NT2/D1 (cell line): ENCODE data around the gene THBD.
A peak's percentile ranks its signal among the peaks of the same experiment; 100 is the strongest.

Source experiments
- DNase-seq: peaks from one replicate; pipeline ENCODE4 v3.0.0-alpha.2; 2011; ENCODE audit warnings: low read depth, low spot score
- H3K27me3 ChIP-seq: 2 replicates; pipeline ENCODE4 v1.6.0; 2011; ENCODE audit warnings: mild to moderate bottlenecking; ENCODE audit not compliant: insufficient read length, insufficient read depth
- H3K36me3 ChIP-seq: 2 replicates; pipeline ENCODE4 v1.6.1; 2011; ENCODE audit warnings: mild to moderate bottlenecking, low read length, mixed read lengths; ENCODE audit not compliant: insufficient read depth, insufficient read length
- H3K4me1 ChIP-seq: 2 replicates; pipeline ENCODE4 v1.5.1; 2011; ENCODE audit not compliant: insufficient read depth, insufficient read length
- H3K4me3 ChIP-seq: 2 replicates; pipeline ENCODE4 v1.5.1; 2011; ENCODE audit warnings: low read depth; ENCODE audit not compliant: insufficient read length
- H3K9ac ChIP-seq: 2 replicates; pipeline ENCODE4 v1.6.0; 2011; ENCODE audit warnings: low read depth; ENCODE audit not compliant: insufficient read length
- H3K9me3 ChIP-seq: 2 replicates; pipeline ENCODE4 v1.5.1; 2011; ENCODE audit warnings: mild to moderate bottlenecking, low read length; ENCODE audit not compliant: insufficient read depth
- SUZ12 ChIP-seq: IDR thresholded peaks from 2 replicates; pipeline ENCODE4 v1.6.1; 2011; ENCODE audit not compliant: insufficient read length, insufficient read depth; ENCODE audit errors: extremely low read depth
- YY1 ChIP-seq: IDR thresholded peaks from 2 replicates; pipeline ENCODE4 v1.6.1; 2011; ENCODE audit not compliant: insufficient read length, insufficient read depth
- ZNF274 ChIP-seq: IDR thresholded peaks from 2 replicates; pipeline ENCODE4 v1.6.1; 2011; ENCODE audit warnings: mild to moderate bottlenecking, low read depth, low read length

Gene THBD, protein sequence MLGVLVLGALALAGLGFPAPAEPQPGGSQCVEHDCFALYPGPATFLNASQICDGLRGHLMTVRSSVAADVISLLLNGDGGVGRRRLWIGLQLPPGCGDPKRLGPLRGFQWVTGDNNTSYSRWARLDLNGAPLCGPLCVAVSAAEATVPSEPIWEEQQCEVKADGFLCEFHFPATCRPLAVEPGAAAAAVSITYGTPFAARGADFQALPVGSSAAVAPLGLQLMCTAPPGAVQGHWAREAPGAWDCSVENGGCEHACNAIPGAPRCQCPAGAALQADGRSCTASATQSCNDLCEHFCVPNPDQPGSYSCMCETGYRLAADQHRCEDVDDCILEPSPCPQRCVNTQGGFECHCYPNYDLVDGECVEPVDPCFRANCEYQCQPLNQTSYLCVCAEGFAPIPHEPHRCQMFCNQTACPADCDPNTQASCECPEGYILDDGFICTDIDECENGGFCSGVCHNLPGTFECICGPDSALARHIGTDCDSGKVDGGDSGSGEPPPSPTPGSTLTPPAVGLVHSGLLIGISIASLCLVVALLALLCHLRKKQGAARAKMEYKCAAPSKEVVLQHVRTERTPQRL

DNA sequence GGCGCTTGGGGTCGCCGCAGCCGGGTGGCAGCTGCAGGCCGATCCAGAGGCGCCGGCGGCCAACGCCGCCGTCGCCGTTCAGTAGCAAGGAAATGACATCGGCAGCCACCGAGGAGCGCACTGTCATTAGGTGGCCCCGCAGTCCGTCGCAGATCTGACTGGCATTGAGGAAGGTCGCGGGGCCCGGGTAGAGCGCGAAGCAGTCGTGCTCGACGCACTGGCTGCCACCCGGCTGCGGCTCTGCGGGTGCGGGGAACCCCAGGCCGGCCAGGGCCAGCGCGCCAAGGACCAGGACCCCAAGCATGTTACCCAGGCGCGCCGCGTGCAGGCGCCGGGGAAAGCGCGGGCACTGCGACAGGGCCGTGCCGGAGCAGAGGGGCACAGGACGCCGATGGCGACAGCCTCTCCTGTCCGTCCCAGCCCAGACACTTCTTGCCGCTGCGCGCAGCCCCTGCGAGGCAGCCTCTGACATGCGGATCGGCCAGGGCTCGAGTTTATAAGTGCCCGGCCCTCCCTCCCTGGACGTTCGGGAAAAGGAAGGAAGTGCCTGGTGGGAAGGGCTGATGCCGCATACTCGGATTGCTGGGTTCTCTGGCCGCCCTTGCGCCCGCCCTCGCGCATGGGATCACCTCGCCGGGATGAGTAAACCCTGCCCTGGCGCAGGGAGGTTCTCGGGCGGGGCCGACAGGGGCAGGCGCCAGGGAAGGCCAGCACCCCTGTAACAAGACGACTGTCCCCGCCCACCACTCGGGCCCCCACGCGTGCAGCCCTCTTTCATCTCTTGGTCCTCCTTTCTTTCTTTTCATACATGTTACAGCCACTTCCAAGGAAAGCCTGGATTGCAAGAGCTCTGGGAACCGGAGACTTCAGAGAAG is at the start of gene THBD:
Gene THBD (minus strand): TSS at position 472 of the 875 bp plus-strand sequence. CDS start 168 bp downstream, at position 304.
- peak within 1 kb of the TSS; percentile 26 for H3K4me3 ChIP-seq

DNA sequence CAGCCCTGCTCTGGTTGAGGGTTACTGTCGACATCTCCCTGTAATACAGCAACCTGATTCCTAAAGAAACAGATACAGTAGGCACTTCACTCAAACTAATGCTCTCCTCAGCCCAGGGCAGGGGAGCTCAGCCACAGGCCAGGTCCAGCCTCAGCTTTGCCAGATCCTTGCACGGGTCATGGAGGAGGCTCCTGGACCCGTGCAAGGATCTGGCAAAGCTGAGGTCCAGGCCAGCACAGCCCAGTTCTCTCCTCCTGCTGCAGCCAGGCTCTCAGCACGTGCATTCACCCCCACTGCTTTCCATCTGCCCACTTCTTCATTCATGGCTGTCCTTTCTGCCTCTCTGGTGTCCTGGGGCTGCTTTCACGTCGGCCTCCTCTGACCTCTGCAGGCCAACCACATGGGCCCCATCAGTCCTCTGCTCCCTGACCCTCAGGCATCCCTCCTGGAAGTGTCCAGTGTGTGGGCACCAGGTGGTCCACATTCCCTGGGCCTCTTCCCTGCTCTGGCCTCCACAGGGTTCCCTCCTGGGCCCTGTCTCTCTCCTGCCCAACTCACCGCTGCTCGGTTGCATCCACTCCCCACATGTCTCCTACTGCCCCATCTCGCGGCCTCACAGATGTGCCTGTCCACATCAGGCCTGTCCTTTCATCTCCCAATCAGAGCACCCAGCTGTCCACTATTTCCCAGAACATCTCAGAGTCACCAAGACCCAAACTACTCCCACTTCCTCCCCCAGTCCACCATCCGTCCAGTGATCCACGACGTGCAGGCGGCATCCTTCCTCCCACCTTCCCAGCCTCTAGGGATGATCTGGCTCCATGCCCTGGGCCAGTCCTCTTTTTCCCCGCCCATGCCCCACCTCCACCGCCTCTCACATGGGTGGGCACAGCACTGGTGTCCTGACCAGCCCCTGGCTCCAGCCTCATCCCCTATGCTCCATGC is 48.4 kb upstream of the THBD start:
- TF ChIP-seq YY1 (no peak), ZNF274 (no peak), SUZ12 (no peak)
- H3K4me1 ChIP-seq = no peaks in the 10 kb centered on the region
- no peaks in the 10 kb centered on the region for H3K9me3 ChIP-seq
- no peak overlapping the region for H3K9ac ChIP-seq
- H3K36me3 ChIP-seq = no peaks in the 10 kb centered on the region
- DNase-seq = no peak
- no peaks in the 10 kb centered on the region for H3K27me3 ChIP-seq
- H3K4me3 ChIP-seq = no peak overlapping the region

More for the DNA sequence above, at the start of gene THBD:
- no peaks in the 10 kb centered on the region for H3K9me3 ChIP-seq
- peaks cover 62% of the 10 kb centered on the region for H3K27me3 ChIP-seq
- DNase-seq = no peak
- peaks cover 4% of the 10 kb centered on the region for H3K4me1 ChIP-seq
- no peaks in the 10 kb centered on the region for H3K36me3 ChIP-seq
- TF ChIP-seq YY1 (no peak), SUZ12 (no peak), ZNF274 (no peak)
- peak within 1 kb of the TSS; percentile 67 for H3K9ac ChIP-seq

DNA sequence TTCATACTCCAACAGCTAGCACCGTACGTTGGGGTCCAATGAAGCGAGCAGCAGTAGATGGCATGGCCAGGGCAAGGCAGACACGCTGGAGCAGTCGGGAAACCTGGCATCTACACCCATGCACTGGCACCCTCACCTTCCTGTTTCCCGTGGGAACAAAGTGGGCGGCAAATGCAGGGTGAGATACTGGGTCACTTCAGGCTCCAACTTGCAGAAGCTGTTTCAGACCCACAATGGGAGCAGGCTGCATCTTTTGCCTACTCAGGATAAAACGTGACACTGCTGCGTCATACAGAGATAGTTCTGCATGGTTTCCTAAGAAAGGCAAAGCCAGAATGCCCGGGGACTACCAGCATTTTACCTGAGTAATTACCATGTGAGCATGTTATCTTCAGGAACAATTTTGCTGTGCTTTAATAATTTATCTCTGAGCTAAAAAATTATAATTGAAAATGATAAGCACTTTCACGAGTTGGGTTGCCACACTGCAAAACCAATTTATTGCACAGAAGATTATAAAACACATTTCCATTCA is 47.6 kb upstream of the THBD start:
- Histone ChIP-seq H3K9ac (no peak overlapping the region), H3K4me1 (no peaks in the 10 kb centered on the region), H3K4me3 (no peak overlapping the region), H3K36me3 (no peaks in the 10 kb centered on the region), H3K9me3 (no peaks in the 10 kb centered on the region), H3K27me3 (no peaks in the 10 kb centered on the region)
- no peak for DNase-seq
- TF ChIP-seq SUZ12 (no peak), YY1 (no peak), ZNF274 (no peak)

DNA sequence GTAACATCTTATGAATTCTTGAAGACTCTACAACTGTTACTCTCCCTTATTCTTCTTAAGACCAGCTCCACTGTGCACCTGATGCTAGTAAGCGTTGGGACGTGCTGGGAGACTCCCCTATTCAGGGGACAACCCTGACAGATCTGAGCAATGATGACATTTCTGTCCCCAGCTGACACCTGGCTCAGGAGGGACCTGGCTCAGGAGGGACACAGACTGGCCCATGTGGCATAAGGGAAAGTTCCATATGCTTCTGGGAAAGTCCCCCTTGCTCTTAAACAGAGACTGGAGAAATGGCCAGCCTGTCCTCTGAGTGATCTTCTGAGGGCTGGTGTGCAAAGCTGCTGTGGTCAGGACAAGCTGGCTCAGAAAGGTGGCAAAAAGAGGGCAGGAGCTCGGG is 46.6 kb upstream of the THBD start:
- H3K9ac ChIP-seq = no peak overlapping the region
- no peaks in the 10 kb centered on the region for H3K27me3 ChIP-seq
- H3K36me3 ChIP-seq = no peaks in the 10 kb centered on the region
- no peak for TF ChIP-seq ZNF274
- TF ChIP-seq SUZ12 = no peak
- no peak for TF ChIP-seq YY1
- no peak for DNase-seq
- H3K4me3 ChIP-seq = no peak overlapping the region
- H3K9me3 ChIP-seq = no peaks in the 10 kb centered on the region
- H3K4me1 ChIP-seq = peaks cover 4% of the 10 kb centered on the region

DNA sequence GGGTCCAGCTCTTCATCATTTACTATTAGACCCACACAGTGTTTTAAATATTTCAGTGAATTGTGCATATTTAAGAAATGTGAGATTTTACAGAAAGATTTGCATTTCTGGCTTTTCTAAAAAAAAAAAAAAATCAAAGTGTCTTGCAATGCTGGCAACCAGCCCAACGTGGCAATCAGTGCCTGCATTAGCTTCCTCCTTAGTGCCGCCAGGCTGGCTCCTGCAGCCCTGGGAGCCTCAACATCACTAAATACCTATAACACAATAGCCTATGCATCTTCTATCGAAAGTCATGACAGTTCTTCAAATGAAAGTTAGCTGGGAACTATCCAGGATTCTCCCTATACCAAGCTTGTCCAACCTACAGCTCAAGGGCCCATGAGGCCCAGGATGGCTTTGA is 46.0 kb upstream of the THBD start:
- Histone ChIP-seq H3K27me3 (no peaks in the 10 kb centered on the region), H3K9me3 (no peaks in the 10 kb centered on the region), H3K4me3 (no peak overlapping the region), H3K36me3 (no peaks in the 10 kb centered on the region), H3K4me1 (peaks cover 4% of the 10 kb centered on the region), H3K9ac (no peak overlapping the region)
- DNase-seq = no peak
- TF ChIP-seq SUZ12 (no peak), YY1 (no peak), ZNF274 (no peak)

DNA sequence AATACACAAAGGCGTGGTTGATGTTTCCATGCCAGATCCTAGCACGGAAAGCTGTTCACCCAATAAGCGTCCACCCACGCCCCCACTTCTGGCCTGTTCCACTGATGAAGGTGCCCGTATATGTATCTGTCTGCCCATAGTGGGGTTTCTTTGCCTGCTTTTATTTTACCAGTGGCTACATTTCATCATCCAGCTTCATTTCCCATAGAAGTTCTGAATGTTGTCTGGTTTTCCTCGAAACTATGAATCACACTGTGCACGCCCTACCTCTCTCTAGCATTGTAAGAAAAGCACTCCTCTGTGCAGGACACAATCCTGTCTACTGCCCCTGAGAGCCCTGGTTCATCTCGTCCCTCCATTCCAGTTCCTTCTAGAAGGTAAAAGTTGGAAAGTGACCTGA is 45.5 kb upstream of the THBD start:
- no peak for DNase-seq
- Histone ChIP-seq H3K36me3 (no peaks in the 10 kb centered on the region), H3K9me3 (no peaks in the 10 kb centered on the region), H3K4me3 (no peak overlapping the region), H3K9ac (no peak overlapping the region), H3K4me1 (peaks cover 4% of the 10 kb centered on the region), H3K27me3 (no peaks in the 10 kb centered on the region)
- TF ChIP-seq YY1 (no peak), ZNF274 (no peak), SUZ12 (no peak)
